Gastroesophageal sphincter (tissue), 4 donors: ENCODE results near the gene COQ6. TPM values are rescaled to one million over a fixed set of nuclear protein-coding genes. Genes with fewer than 3 reads are reported as not detected.
"Not testable (repeated sequence)": the region's sequence is repeated elsewhere in the genome, so short reads cannot be mapped to it uniquely, and the experiment has no call there.

ENCODE experiments used
- ATAC-seq: fragments of 150-250 bp; one replicate; pipeline ENCODE4 v1.9.1; 2016; ENCODE audit warnings: mild to moderate bottlenecking, moderate library complexity
- H3K27ac ChIP-seq, 4 donors: fragments of 200-600 bp; sonication (generic) in 3 of 4; 1 replicate in 3 of 4; 2 replicates in 1 of 4; pipeline ENCODE4 v1.5.1; 2016 to 2019
- H3K27me3 ChIP-seq: fragments of 200-600 bp; sonication (generic); one replicate; pipeline ENCODE4 v1.5.1; 2019
- H3K36me3 ChIP-seq, 2 donors: fragments of 200-600 bp; sonication (generic); one replicate each; pipeline ENCODE4 v1.5.1; 2019; ENCODE audit warnings: control low read depth in 1 of 2
- H3K4me1 ChIP-seq, 3 donors: fragments of 200-600 bp; sonication (generic); 1 replicate in 2 of 3; 2 replicates in 1 of 3; pipeline ENCODE4 v1.5.1; 2016 to 2019; ENCODE audit warnings: control low read depth in 2 of 3
- H3K4me3 ChIP-seq, 2 donors: fragments of 200-600 bp; sonication (generic); one replicate each; pipeline ENCODE4 v1.5.1; 2019; ENCODE audit warnings: mild to moderate bottlenecking in 1 of 2, moderate library complexity in 1 of 2
- H3K9me3 ChIP-seq, 3 donors: fragments of 200-600 bp; sonication (generic); one replicate each; pipeline ENCODE4 v1.5.1; 2017 to 2019; ENCODE audit warnings: control low read depth in 2 of 3
- EP300 ChIP-seq: sonication (generic); formaldehyde crosslinking; IDR thresholded peaks from one replicate; pipeline ENCODE4 v1.6.1; 2017; ENCODE audit warnings: antibody characterized with exemption, mild to moderate bottlenecking
- POLR2A ChIP-seq, 2 donors: fragments of 450-650 bp; IDR thresholded peaks; one replicate each; pipeline ENCODE4 v1.6.1; 2017; ENCODE audit warnings: antibody characterized with exemption in 2 of 2, mild to moderate bottlenecking in 2 of 2, moderate library complexity in 1 of 2
- POLR2AphosphoS5 ChIP-seq: sonication (generic); formaldehyde crosslinking; IDR thresholded peaks from one replicate; pipeline ENCODE4 v1.6.1; 2017; ENCODE audit warnings: antibody characterized with exemption
- WGBS, 2 donors: methylation state at CpG; one replicate each; pipeline ENCODE4 v1.1.5; 2018; ENCODE audit warnings: low coverage in 1 of 2; 5-methylcytosine and 5-hydroxymethylcytosine counted together
- total RNA-seq, 4 donors: library from RNA; depleted of rRNA; stranded (reverse); fragments of >200 nt; gene quantifications; one replicate each; pipeline ENCODE4 v1.1.0, GENCODE V29; 2016
- TF ChIP-seq, protein P1 (sequence below), 4 experiments: fragments of 200-600 bp in 2 of 4; fragments of 450-650 bp in 2 of 4; sonication (generic) in 1 of 4; IDR thresholded peaks; one replicate each; pipeline ENCODE4 v1.5.1; 2017 to 2019; ENCODE audit warnings: antibody characterized with exemption in 4 of 4, mild to moderate bottlenecking in 2 of 4, moderate library complexity in 2 of 4

The COQ6 gene
- total RNA-seq, 4 donors from 2014 or later = 28.8 to 41.1 (median 39.0) TPM

DNA sequence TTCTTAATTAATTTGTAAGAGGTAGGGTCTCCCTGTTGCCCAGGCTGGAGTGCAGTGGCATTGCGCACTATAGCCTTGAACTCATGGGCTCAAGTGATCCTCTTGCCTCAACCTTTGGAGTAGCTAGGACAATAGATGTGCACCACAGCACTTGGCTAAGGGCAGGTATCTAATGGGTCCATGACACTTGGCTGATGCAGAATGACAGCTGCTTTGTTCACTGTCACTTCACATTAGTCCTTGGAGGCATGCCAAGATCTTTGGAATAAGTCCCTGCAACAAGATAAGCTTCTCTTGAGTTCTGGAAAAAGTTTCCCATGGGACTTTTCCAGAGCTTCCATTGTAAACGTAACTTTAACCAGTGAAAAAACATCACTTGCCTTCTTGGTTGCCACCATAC, 23.4 kb downstream of the COQ6 start:
- Histone ChIP-seq H3K27me3 (no peaks in the 10 kb centered on the region), H3K4me3 (no peak overlapping the region), H3K4me1 (no peaks in the 10 kb centered on the region), H3K9me3 (no peaks in the 10 kb centered on the region), H3K27ac (no peak overlapping the region), H3K36me3 (peaks cover 0 to 90% of the 10 kb centered on the region in 2 donors)
- TF ChIP-seq POLR2AphosphoS5 (no peak), EP300 (no peak), POLR2A (IDR thresholded peaks at IDR 0.05) (no peak)
- TF ChIP-seq, protein P1, sequence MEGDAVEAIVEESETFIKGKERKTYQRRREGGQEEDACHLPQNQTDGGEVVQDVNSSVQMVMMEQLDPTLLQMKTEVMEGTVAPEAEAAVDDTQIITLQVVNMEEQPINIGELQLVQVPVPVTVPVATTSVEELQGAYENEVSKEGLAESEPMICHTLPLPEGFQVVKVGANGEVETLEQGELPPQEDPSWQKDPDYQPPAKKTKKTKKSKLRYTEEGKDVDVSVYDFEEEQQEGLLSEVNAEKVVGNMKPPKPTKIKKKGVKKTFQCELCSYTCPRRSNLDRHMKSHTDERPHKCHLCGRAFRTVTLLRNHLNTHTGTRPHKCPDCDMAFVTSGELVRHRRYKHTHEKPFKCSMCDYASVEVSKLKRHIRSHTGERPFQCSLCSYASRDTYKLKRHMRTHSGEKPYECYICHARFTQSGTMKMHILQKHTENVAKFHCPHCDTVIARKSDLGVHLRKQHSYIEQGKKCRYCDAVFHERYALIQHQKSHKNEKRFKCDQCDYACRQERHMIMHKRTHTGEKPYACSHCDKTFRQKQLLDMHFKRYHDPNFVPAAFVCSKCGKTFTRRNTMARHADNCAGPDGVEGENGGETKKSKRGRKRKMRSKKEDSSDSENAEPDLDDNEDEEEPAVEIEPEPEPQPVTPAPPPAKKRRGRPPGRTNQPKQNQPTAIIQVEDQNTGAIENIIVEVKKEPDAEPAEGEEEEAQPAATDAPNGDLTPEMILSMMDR (IDR thresholded peaks at IDR 0.05) = no peak
- ATAC-seq = no peak
- WGBS, 2 donors = 22 to 86% methylated on average over 1 of the region's 2 CpGs

DNA sequence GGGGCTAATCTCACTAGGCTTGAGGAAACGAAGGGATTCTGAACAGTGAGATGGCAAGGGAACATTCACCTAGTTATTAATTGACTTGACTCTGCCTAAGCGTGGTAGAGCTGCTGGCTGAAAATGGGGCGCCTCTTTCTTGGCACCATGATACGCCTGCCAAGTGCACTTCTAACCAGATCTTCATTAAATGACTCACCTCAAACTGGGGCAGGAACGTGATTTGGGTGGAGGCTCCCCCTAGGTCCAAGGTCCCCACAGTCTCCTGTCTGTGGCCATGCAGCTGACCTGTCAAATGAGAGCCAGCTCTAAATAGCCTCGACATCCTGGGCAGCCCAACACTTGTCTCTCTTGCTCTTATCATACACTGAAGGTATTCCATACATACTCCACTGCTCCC, 26.0 kb downstream of the COQ6 start:
- Histone ChIP-seq H3K27ac (no peak overlapping the region), H3K9me3 (no peaks in the 10 kb centered on the region), H3K27me3 (no peaks in the 10 kb centered on the region), H3K4me3 (no peak overlapping the region), H3K36me3 (peaks cover 0 to 70% of the 10 kb centered on the region in 2 donors), H3K4me1 (no peaks in the 10 kb centered on the region)
- no peak for TF ChIP-seq POLR2A (IDR thresholded peaks at IDR 0.05)
- TF ChIP-seq POLR2AphosphoS5 = no peak
- TF ChIP-seq EP300 = no peak
- no peak for ATAC-seq
- 0 to 86% methylated on average over 1 to 5 of the region's 6 CpGs for WGBS, 2 donors

DNA sequence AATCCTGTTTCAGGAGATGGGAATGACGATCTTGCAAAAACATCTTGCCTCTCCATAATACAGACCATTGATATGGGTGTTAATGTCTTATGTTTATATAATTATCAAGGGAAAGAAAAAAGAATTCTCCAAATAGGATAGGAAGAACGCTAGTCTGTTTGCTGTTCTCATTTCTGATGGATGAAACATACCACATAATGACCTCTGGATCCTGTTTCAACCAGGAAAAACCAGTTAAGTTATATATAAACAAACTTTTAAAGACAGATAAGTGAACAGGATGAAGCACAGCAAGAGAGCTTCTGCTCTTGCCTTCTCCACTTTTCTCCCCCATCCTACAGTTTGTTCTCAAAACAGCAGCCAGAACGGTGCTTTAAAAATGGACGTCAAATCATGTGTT, 27.8 kb downstream of the COQ6 start:
- no peaks in the 10 kb centered on the region for H3K9me3 ChIP-seq
- peaks cover 0 to 64% of the 10 kb centered on the region in 2 donors for H3K36me3 ChIP-seq
- no peak for ATAC-seq
- WGBS, 2 donors = 56 to 82% methylated on average over 1 to 3 of the region's 4 CpGs
- TF ChIP-seq POLR2A (IDR thresholded peaks at IDR 0.05) (no peak), EP300 (no peak), POLR2AphosphoS5 (no peak)
- TF ChIP-seq, protein P1 (IDR thresholded peaks at IDR 0.05) = no peak
- H3K4me3 ChIP-seq = no peak overlapping the region
- no peaks in the 10 kb centered on the region for H3K27me3 ChIP-seq
- no peak overlapping the region for H3K27ac ChIP-seq
- H3K4me1 ChIP-seq = no peaks in the 10 kb centered on the region

DNA sequence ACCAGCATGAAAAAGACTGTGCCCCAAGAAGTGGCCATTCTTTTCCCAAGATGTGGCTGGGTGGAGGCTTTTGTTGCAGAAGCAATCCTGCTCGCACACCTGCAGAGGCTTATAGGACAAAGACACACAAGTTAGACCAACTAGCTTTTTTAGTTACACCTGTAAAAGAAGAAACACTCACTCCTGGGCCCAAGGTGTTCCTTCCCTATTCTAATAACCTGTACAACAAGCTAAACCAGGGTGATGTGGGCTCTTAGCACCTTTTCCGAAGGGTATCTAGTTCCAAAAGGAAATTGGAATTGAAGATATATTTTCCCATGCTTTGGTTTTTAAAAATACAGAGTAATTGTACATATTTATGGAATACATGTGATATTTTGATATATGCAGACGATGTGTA, 38.0 kb downstream of the COQ6 start:
- Histone ChIP-seq H3K4me3 (no peak overlapping the region), H3K36me3 (peaks cover 0 to 46% of the 10 kb centered on the region in 2 donors), H3K9me3 (no peaks in the 10 kb centered on the region), H3K27me3 (no peaks in the 10 kb centered on the region), H3K27ac (no peak overlapping the region), H3K4me1 (no peaks in the 10 kb centered on the region)
- TF ChIP-seq POLR2A (IDR thresholded peaks at IDR 0.05) (no peak), EP300 (no peak), POLR2AphosphoS5 (no peak)
- TF ChIP-seq, protein P1 (IDR thresholded peaks at IDR 0.05) = no peak
- WGBS, 2 donors = 93 to 94% methylated on average over 3 of the region's 3 CpGs
- no peak for ATAC-seq

DNA sequence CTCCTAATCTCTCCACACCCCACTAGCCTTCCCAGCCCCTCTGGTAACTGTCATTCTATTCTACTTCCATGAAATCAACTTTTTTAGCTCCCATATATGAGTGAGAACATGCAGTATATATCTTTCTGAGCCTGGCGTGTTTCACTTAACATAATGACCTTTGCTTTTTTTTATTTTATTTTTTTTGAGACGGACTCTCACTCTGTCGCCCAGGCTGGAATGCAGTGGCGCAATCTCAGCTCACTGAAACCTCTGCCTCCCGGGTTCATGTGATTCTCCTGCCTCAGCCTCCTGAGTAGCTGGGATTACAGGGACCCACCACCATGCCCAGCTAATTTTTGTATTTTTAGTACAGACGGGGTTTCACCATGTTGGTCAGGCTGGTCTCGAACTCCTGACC, 38.6 kb downstream of the COQ6 start:
- H3K4me3 ChIP-seq, H3K27ac ChIP-seq, H3K4me1 ChIP-seq, H3K9me3 ChIP-seq, H3K27me3 ChIP-seq, ATAC-seq: not testable (repeated sequence)
- WGBS, 2 donors = 82 to 94% methylated on average over 4 to 7 of the region's 7 CpGs
- H3K36me3 ChIP-seq = peaks cover 0 to 43% of the 10 kb centered on the region in 2 donors

DNA sequence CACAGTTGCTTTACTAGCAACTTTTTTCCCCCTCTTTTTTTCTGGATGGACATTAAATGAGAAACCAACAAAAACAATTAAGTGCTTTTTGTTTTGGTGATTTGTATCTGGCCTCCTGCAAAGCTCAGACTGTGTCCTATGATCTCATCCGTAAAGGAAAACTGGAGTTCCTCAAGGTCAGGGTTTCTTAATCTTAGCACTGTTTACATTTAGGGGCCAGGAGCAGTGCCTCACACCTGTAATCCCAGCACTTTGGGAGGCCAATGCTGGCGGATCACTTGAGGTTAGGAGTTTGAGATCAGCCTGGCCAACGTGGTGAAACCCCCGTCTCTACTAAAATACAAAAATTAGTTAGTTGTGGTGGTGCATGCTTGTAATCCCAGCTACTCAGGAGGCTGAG, 41.0 kb downstream of the COQ6 start:
- H3K27me3 ChIP-seq = no peaks in the 10 kb centered on the region
- no peak overlapping the region for H3K27ac ChIP-seq
- H3K36me3 ChIP-seq = peaks cover 0 to 29% of the 10 kb centered on the region in 2 donors
- H3K4me3 ChIP-seq = no peak overlapping the region
- TF ChIP-seq, protein P1 (IDR thresholded peaks at IDR 0.05) = no peak
- TF ChIP-seq EP300 (no peak), POLR2A (IDR thresholded peaks at IDR 0.05) (no peak), POLR2AphosphoS5 (no peak)
- WGBS, 2 donors = 30 to 40% methylated on average over 1 to 2 of the region's 4 CpGs
- H3K9me3 ChIP-seq = no peaks in the 10 kb centered on the region
- no peaks in the 10 kb centered on the region for H3K4me1 ChIP-seq
- ATAC-seq = no peak

DNA sequence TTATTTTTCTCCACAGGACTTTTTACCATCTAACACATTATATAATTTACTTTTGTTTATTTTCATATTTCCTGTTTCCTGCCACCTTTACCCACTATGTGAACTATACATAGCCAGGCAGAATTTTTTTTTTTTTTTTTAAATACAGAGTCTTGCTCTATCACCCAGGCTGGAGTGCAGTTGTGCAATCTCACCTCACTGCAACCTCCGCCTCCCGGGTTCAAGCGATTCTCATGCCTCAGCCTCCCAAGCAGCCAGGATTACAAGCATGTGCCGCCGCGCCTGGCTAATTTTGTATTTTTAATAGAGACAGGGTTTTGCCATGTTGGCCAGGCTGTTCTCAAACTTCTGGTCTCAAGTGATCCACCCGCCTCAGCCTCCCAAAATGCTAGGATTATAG, 44.8 kb downstream of the COQ6 start:
- not testable (repeated sequence) for H3K27me3 ChIP-seq, H3K4me3 ChIP-seq, ATAC-seq, H3K9me3 ChIP-seq, H3K4me1 ChIP-seq, H3K27ac ChIP-seq
- 100% methylated on average over 6 of the region's 7 CpGs; no CpG with 5 or more reads in 1 of the 2 donors for WGBS, 2 donors
- peaks cover 0 to 20% of the 10 kb centered on the region in 2 donors for H3K36me3 ChIP-seq
